ENCODE measurements around the gene CEP250. TPM values are rescaled to one million over a fixed set of nuclear protein-coding genes. Genes with fewer than 3 reads are reported as not detected.

Gene CEP250
- total RNA-seq, 2 donors from 2014 or later: 13.0 to 18.9 TPM

DNA sequence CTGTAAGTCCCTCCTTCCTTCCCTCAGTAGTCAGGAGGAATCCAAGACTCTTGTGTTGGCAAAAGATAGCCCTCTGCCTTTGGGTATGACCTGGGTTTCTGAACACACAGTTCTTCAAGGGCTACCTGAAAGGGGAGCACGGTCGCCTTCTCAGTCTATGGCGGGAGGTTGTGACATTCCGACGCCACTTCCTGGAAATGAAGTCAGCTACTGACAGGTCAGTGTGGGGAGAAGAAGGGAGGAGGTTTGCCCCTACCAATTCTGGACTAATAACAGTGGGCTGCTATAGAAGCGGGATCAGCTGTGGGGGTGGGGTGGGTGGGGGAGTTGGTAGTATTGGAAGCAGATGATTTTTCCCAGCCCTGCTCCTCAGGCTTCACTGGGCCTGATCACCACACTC, 11.5 kb downstream of the CEP250 start:
- Histone ChIP-seq H3K27me3 (no peaks in the 10 kb centered on the region), H3K27ac (no peak overlapping the region), H3K4me1 (peaks cover 0 to 7% of the 10 kb centered on the region in 2 donors), H3K4me3 (no peak overlapping the region), H3K9me3 (no peaks in the 10 kb centered on the region), H3K36me3 (peaks cover 25% of the 10 kb centered on the region)
- TF ChIP-seq, protein P1, sequence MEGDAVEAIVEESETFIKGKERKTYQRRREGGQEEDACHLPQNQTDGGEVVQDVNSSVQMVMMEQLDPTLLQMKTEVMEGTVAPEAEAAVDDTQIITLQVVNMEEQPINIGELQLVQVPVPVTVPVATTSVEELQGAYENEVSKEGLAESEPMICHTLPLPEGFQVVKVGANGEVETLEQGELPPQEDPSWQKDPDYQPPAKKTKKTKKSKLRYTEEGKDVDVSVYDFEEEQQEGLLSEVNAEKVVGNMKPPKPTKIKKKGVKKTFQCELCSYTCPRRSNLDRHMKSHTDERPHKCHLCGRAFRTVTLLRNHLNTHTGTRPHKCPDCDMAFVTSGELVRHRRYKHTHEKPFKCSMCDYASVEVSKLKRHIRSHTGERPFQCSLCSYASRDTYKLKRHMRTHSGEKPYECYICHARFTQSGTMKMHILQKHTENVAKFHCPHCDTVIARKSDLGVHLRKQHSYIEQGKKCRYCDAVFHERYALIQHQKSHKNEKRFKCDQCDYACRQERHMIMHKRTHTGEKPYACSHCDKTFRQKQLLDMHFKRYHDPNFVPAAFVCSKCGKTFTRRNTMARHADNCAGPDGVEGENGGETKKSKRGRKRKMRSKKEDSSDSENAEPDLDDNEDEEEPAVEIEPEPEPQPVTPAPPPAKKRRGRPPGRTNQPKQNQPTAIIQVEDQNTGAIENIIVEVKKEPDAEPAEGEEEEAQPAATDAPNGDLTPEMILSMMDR (IDR thresholded peaks at IDR 0.05): no peak
- DNase-seq (ENCODE audit: low spot score): no peak

DNA sequence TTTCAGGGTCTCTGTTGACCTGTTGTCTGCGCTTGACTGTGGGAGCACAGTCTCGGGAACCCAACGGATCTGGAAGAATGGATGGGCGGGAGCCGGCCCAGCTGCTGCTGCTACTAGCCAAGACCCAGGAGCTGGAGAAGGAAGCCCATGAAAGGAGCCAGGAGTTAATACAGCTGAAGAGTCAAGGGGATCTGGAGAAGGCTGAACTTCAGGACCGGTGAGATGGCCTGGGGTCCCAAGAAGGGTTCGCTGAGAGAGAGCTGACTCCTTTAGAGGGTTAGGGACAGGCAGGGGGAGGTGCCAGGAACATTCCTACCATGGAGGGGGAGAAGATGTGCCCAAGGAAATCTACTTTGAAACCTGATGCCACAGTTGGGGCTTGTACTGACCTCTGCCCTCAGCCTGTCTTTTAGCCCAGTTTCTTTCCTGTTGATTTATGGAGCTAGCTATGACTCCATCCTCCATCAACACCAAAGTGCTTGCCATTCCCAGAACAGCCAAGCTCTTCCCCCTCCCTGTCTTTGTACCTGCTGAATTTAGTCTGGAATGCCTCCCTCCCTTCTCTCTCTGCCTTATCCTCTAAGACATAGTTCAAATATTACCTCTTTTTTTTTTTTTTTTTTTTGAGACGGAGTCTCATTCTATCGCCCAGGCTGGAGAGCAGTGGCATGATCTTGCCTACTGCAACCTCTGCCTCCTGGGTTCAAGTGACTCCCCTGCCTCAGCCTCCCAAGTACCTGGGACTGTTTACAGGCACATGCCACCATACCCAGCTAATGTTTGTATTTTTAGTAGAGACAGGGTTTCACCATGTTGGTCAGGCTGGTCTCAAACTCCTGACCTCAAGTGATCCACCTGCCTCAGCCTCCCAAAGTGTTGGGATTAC, 12.2 kb downstream of the CEP250 start:
- Histone ChIP-seq H3K4me3 (no peak overlapping the region), H3K4me1 (peaks cover 0 to 7% of the 10 kb centered on the region in 2 donors), H3K9me3 (no peaks in the 10 kb centered on the region), H3K27ac (no peak overlapping the region), H3K27me3 (no peaks in the 10 kb centered on the region), H3K36me3 (peaks cover 25% of the 10 kb centered on the region)
- TF ChIP-seq, protein P1 (IDR thresholded peaks at IDR 0.05): no peak
- no peak for DNase-seq (ENCODE audit: low spot score)

GRCh38 chr20:35468671-35469334, 13.4 kb downstream of the CEP250 start:
- Histone ChIP-seq H3K4me1 (peaks cover 0 to 7% of the 10 kb centered on the region in 2 donors), H3K36me3 (peaks cover 36% of the 10 kb centered on the region), H3K9me3 (no peaks in the 10 kb centered on the region), H3K4me3 (no peak overlapping the region), H3K27me3 (no peaks in the 10 kb centered on the region), H3K27ac (no peak overlapping the region)
- DNase-seq (ENCODE audit: low spot score): no peak
- TF ChIP-seq, protein P1 (IDR thresholded peaks at IDR 0.05): no peak

GRCh38 chr20:35472209-35472608, 16.8 kb downstream of the CEP250 start:
- TF ChIP-seq, protein P1 (IDR thresholded peaks at IDR 0.05): no peak
- Histone ChIP-seq H3K9me3 (no peaks in the 10 kb centered on the region), H3K27me3 (no peaks in the 10 kb centered on the region), H3K36me3 (peaks cover 44% of the 10 kb centered on the region), H3K4me1 (peaks cover 0 to 5% of the 10 kb centered on the region in 2 donors), H3K27ac (no peak overlapping the region), H3K4me3 (no peak overlapping the region)
- no peak for DNase-seq (ENCODE audit: low spot score)

DNA sequence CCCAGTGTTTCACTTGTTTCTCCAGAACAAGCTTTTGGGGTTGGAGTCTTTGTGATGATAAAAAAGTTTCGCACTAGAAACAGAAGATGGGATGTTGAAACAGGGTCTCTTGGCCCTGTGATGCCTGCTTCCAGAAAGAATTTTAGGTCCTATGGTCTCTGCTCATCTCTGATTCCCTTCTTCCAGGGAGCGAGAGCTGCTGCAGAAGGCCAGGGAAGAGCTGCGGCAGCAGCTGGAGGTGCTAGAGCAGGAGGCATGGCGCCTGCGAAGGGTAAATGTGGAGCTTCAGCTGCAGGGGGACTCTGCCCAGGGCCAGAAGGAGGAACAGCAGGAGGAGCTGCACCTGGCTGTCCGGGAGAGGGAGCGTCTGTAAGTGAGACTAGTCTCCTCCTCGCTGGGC, 18.3 kb downstream of the CEP250 start:
- Histone ChIP-seq H3K36me3 (peaks cover 51% of the 10 kb centered on the region), H3K4me1 (no peaks in the 10 kb centered on the region), H3K4me3 (no peak overlapping the region), H3K27me3 (no peaks in the 10 kb centered on the region), H3K27ac (no peak overlapping the region), H3K9me3 (no peaks in the 10 kb centered on the region)
- DNase-seq (ENCODE audit: low spot score): no peak
- TF ChIP-seq, protein P1 (IDR thresholded peaks at IDR 0.05): no peak

Data from right atrium auricular region (tissue), 2 donors.